Common myeloid progenitor, CD34-positive (primary cell): Measurements from ENCODE around the gene DLGAP3.

Source experiments
- CTCF ChIA-PET: fragments of 350-600 bp; sonication (Branson Sonifier 250); formaldehyde crosslinking; loops from one replicate; lab custom pipeline; 2021; ENCODE audit warnings: antibody characterized with exemption; lab: Charles Lee
- POLR2A ChIA-PET: fragments of 350-600 bp; sonication (Branson Sonifier 250); formaldehyde crosslinking; loops from one replicate; lab custom pipeline; 2021; ENCODE audit warnings: antibody characterized with exemption; lab: Charles Lee
- DNase-seq, 3 donors: peaks; one replicate each; pipeline versions ENCODE4 v3.0.0 to v3.0.0-alpha.2; 2013
- H3K27ac ChIP-seq, 2 experiments: 1 replicate in 1 of 2; 2 replicates in 1 of 2; pipeline ENCODE4 v1.7.0; 2013; ENCODE audit warnings: inconsistent platforms in 2 of 2, low read length in 2 of 2, mild to moderate bottlenecking in 2 of 2, low read depth in 1 of 2, moderate library complexity in 1 of 2; ENCODE audit not compliant: severe bottlenecking in 2 of 2, insufficient read depth in 1 of 2, poor library complexity in 1 of 2
- H3K27me3 ChIP-seq, 5 experiments: replicated peaks in 2 of 5; 1 replicate in 3 of 5; 2 replicates in 2 of 5; pipeline versions ENCODE4 v1.6.1 to v1.7.0; 2013; ENCODE audit warnings: low read length in 4 of 5, mild to moderate bottlenecking in 2 of 5, moderate library complexity in 2 of 5, inconsistent platforms in 1 of 5; ENCODE audit not compliant: insufficient read depth in 5 of 5, control insufficient read depth in 4 of 5
- H3K36me3 ChIP-seq, 4 experiments: 1 replicate in 2 of 4; 2 replicates in 2 of 4; pipeline versions ENCODE4 v1.6.1 to v1.7.0; 2013; ENCODE audit warnings: low read length in 3 of 4, control low read depth in 1 of 4, mild to moderate bottlenecking in 1 of 4; ENCODE audit not compliant: control insufficient read depth in 4 of 4, insufficient read depth in 4 of 4
- H3K4me1 ChIP-seq, 4 experiments: 1 replicate in 3 of 4; 2 replicates in 1 of 4; pipeline versions ENCODE4 v1.6.1 to v1.7.1; 2013; ENCODE audit warnings: low read length in 3 of 4, mild to moderate bottlenecking in 3 of 4, control low read depth in 1 of 4, inconsistent platforms in 1 of 4, moderate library complexity in 1 of 4; ENCODE audit not compliant: control insufficient read depth in 4 of 4, insufficient read depth in 4 of 4; ENCODE audit errors: control extremely low read depth in 1 of 4
- H3K4me3 ChIP-seq, 7 experiments: 1 replicate in 4 of 7; 2 replicates in 3 of 7; pipeline versions ENCODE4 v1.5.1 to v1.7.0; 2013; ENCODE audit warnings: mild to moderate bottlenecking in 7 of 7, low read length in 6 of 7, moderate library complexity in 6 of 7, inconsistent platforms in 2 of 7, low read depth in 2 of 7, control low read depth in 1 of 7; ENCODE audit not compliant: insufficient read depth in 4 of 7, control insufficient read depth in 1 of 7; ENCODE audit errors: extremely low read depth in 1 of 7
- H3K9me3 ChIP-seq, 5 experiments: 1 replicate in 4 of 5; 2 replicates in 1 of 5; pipeline versions ENCODE4 v1.6.1 to v1.7.1; 2013; ENCODE audit warnings: low read length in 4 of 5, mild to moderate bottlenecking in 2 of 5, inconsistent platforms in 1 of 5, low read depth in 1 of 5, moderate library complexity in 1 of 5; ENCODE audit not compliant: control insufficient read depth in 4 of 5, insufficient read depth in 2 of 5; ENCODE audit errors: control extremely low read depth in 1 of 5
- WGBS: methylation state at CpG from one replicate; pipeline ENCODE4 v1.1.5; 2013; ENCODE audit not compliant: insufficient coverage; 5-methylcytosine and 5-hydroxymethylcytosine counted together

Gene DLGAP3

GRCh38 chr1:34865573-34865972, 63.9 kb downstream of the DLGAP3 start:
- DNase-seq, result no peak
- Histone ChIP-seq H3K36me3 (no peaks in the 10 kb centered on the region), H3K4me1 (peaks cover 0 to 27% (median 22%) of the 10 kb centered on the region in 4 experiments), H3K27ac (no peak overlapping the region), H3K9me3 (no peaks in the 10 kb centered on the region), H3K27me3 (no peaks in the 10 kb centered on the region), H3K4me3 (peak overlapping the region; percentile 39 to 77 (median 70))
- POLR2A ChIA-PET, result no interaction called here
- 13% methylated on average over 24 of the region's 25 CpGs for WGBS
- CTCF ChIA-PET, result interaction anchor here (1.2 to 2.6 kb wide), 4 partner anchors 13 to 109 kb away, joined by 3 to 16 read pairs (median 8); no protein-coding TSS in a partner anchor

GRCh38 chr1:34864759-34865158, 64.7 kb downstream of the DLGAP3 start:
- WGBS, result 80% methylated on average over 5 of the region's 8 CpGs
- DNase-seq, result peak in 2 of 3 donors; percentile 21 to 39
- peaks cover 5 to 31% (median 26%) of the 10 kb centered on the region in 4 experiments for H3K4me1 ChIP-seq
- ChIA-PET POLR2A (no interaction called here), CTCF (interaction anchor here (0.7 to 2.0 kb wide), 4 partner anchors 12 to 79 kb away, joined by 3 to 16 read pairs (median 3); no protein-coding TSS in a partner anchor)
- no peaks in the 10 kb centered on the region for H3K9me3 ChIP-seq
- H3K27me3 ChIP-seq, result no peaks in the 10 kb centered on the region
- H3K4me3 ChIP-seq, result no peak overlapping the region
- H3K36me3 ChIP-seq, result no peaks in the 10 kb centered on the region
- no peak overlapping the region for H3K27ac ChIP-seq

- Histone ChIP-seq H3K36me3 (no peaks in the 10 kb centered on the region), H3K27me3 (no peaks in the 10 kb centered on the region), H3K27ac (no peak overlapping the region), H3K9me3 (no peaks in the 10 kb centered on the region), H3K4me3 (no peak overlapping the region), H3K4me1 (peaks cover 11 to 39% (median 33%) of the 10 kb centered on the region in 4 experiments)
- no peak for DNase-seq
- ChIA-PET POLR2A (no interaction called here), CTCF (interaction anchor here (1.2 to 2.0 kb wide), 2 partner anchors 11 to 77 kb away, joined by 3 to 16 read pairs; no protein-coding TSS in a partner anchor)
These were observed 65.9 kb downstream of the DLGAP3 start for GRCh38 chr1:34863501-34863900.

GRCh38 chr1:34859446-34860200, 69.8 kb downstream of the DLGAP3 start, which contains the start of gene SMIM12:
Gene SMIM12, minus strand, starts transcription at chr1:34859749. Its CDS starts 3,772 bp downstream, at chr1:34855977.
- POLR2A ChIA-PET, result no interaction called here
- WGBS, result under 1% methylated on average over 39 of the region's 47 CpGs
- CTCF ChIA-PET, result interaction anchor here (0.7 to 1.7 kb wide), 7 partner anchors 15 to 442 kb away, joined by 3 to 4 read pairs (median 3); no protein-coding TSS in a partner anchor

GRCh38 chr1:34858901-34859445, 70.5 kb downstream of the DLGAP3 start:
- ChIA-PET CTCF (interaction anchor here (0.8 to 3.3 kb wide), 5 partner anchors 8 to 443 kb away, joined by 3 to 15 read pairs (median 3); no protein-coding TSS in a partner anchor), POLR2A (no interaction called here)
- peaks cover 7 to 22% (median 18%) of the 10 kb centered on the region in 4 experiments for H3K36me3 ChIP-seq
- peak overlapping the region; percentile 71 to 90 for H3K27ac ChIP-seq
- H3K27me3 ChIP-seq, result no peaks in the 10 kb centered on the region
- H3K4me3 ChIP-seq, result peak overlapping the region; percentile 84 to 99 (median 95)
- H3K4me1 ChIP-seq, result peaks cover 12 to 23% (median 17%) of the 10 kb centered on the region in 4 experiments
- WGBS, result 0% methylated on average over 14 of the region's 15 CpGs
- no peaks in the 10 kb centered on the region for H3K9me3 ChIP-seq
- DNase-seq, result peak in 2 of 3 donors; percentile 56 to 66

More at GRCh38 chr1:34859446-34860200, 69.8 kb downstream of the DLGAP3 start, which contains the start of gene SMIM12:
- H3K4me1 ChIP-seq, result peaks cover 12 to 23% (median 17%) of the 10 kb centered on the region in 4 experiments
- peak within 1 kb of the TSS; percentile 71 to 90 for H3K27ac ChIP-seq
- DNase-seq, result peak; percentile 86 to 92 (median 90)
- H3K4me3 ChIP-seq, result peak within 1 kb of the TSS; percentile 84 to 99 (median 95)
- H3K36me3 ChIP-seq, result peaks cover 4 to 18% (median 13%) of the 10 kb centered on the region in 4 experiments
- no peaks in the 10 kb centered on the region for H3K27me3 ChIP-seq
- no peaks in the 10 kb centered on the region for H3K9me3 ChIP-seq

GRCh38 chr1:34856697-34857096, 72.8 kb downstream of the DLGAP3 start:
- DNase-seq, result no peak
- Histone ChIP-seq H3K36me3 (peaks cover 7 to 33% (median 19%) of the 10 kb centered on the region in 4 experiments), H3K4me3 (no peak overlapping the region), H3K27ac (no peak overlapping the region), H3K27me3 (no peaks in the 10 kb centered on the region), H3K4me1 (peaks cover 12 to 23% (median 17%) of the 10 kb centered on the region in 4 experiments), H3K9me3 (no peaks in the 10 kb centered on the region)
- CTCF ChIA-PET, result interaction anchor here (0.7 to 3.3 kb wide), 5 partner anchors 11 to 70 kb away, joined by 3 to 15 read pairs (median 4); no protein-coding TSS in a partner anchor
- POLR2A ChIA-PET, result interaction anchor here (0.6 kb wide), 1 partner anchor 74 kb away, joined by 6 read pairs; no protein-coding TSS in a partner anchor
- WGBS, result 83% methylated on average over 1 of the region's 6 CpGs
